ENCODE results near the gene UBXN1. TPM values are rescaled to one million over a fixed set of nuclear protein-coding genes. Genes with fewer than 3 reads are reported as not detected.

UBXN1 gene
- total RNA-seq, 1 experiment from 2014 or later: 94.2 TPM

DNA sequence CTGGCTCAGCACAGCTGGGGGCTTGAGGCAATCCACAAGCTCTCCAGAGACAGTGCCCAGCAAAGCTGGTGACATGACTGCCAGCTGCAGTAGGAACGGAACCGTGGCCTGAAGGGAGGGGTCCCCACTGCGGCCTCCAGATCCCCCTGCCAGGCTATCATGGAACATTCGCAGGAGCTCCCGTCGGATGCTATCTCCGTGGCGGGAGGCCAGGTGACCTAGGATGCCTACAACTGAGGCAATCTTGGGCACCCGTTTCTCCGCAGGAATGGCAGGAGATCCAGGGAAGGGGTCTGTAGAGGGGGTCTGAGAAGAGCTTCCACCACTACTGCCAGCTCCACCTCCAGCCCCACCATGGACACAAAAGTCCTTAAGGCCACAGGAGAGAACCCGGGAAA is 29.9 kb downstream of the UBXN1 start:
- no peak for TF ChIP-seq POLR2AphosphoS5 (IDR thresholded peaks at IDR 0.05; ENCODE audit: low read depth, low read length)
- no peak for TF ChIP-seq SIN3A (IDR thresholded peaks at IDR 0.05; ENCODE audit: low read depth)
- no peak for TF ChIP-seq EZH2phosphoT487 (IDR thresholded peaks at IDR 0.05; ENCODE audit: borderline replicate concordance)
- no peak for TF ChIP-seq CBX3 (IDR thresholded peaks at IDR 0.05; ENCODE audit: low read depth)
- TF ChIP-seq CEBPB (IDR thresholded peaks at IDR 0.05; ENCODE audit: low read depth): no peak
- no TSS peak for BruUV-seq (replicated peaks)
- ChIA-PET POLR2A (interaction anchor here (14.1 kb wide), 1 partner anchor 17 kb away, joined by 195 read pairs; the partner anchor contains the start of genes C11orf98 and CSKMT), CTCF (no interaction called here), RAD21 (ENCODE audit: low non-redundant PET in 1 of 2, low total read pairs in 2 of 2, uncharacterized antibody in 2 of 2, unreplicated experiment in 2 of 2) (no interaction called here)
- ATAC-seq (no peak), DNase-seq (ENCODE audit: low read depth, low spot score) (no peak)
- H3K4me1 ChIP-seq (ENCODE audit: control insufficient read depth in 1 of 2, insufficient read depth in 2 of 2, low read length in 2 of 2): peaks cover 12 to 35% of the 10 kb centered on the region in 2 experiments
- H3K9ac ChIP-seq (ENCODE audit: low read length): no peak overlapping the region
- H3K79me2 ChIP-seq (ENCODE audit: insufficient read depth, low read length): peaks cover 57% of the 10 kb centered on the region
- intact Hi-C loops (cut with micrococcal nuclease): loop anchor here (5.0 kb wide), 1 partner anchor 37 kb away; the partner anchor contains the start of genes EML3 and ROM1
- H4K20me1 ChIP-seq (ENCODE audit: insufficient read depth): no peaks in the 10 kb centered on the region
- H2AFZ ChIP-seq (ENCODE audit: low read depth, low read length, poor library complexity, severe bottlenecking): no peak overlapping the region
- H3K27ac ChIP-seq (ENCODE audit: low read depth, low read length): no peak overlapping the region
- H3K36me3 ChIP-seq (ENCODE audit: control insufficient read depth in 1 of 2, insufficient read depth in 2 of 2, low read length in 2 of 2): peaks cover 8 to 15% of the 10 kb centered on the region in 2 experiments; a peak in 3 of 4 replicates
- H3K4me3 ChIP-seq (replicated peaks in 1 of 2; ENCODE audit: low read depth in 1 of 2, low read length in 2 of 2): no peak overlapping the region
- no peak overlapping the region for H3K4me2 ChIP-seq (ENCODE audit: low read length)
- H3K9me2 ChIP-seq (ENCODE audit: insufficient read depth): no peaks in the 10 kb centered on the region
- no peaks in the 10 kb centered on the region for H3K9me3 ChIP-seq (ENCODE audit: control insufficient read depth in 1 of 2, insufficient read depth in 1 of 2, low read depth in 1 of 2, low read length in 2 of 2)
- H3K27me3 ChIP-seq (ENCODE audit: insufficient read depth, low read length): no peaks in the 10 kb centered on the region

DNA sequence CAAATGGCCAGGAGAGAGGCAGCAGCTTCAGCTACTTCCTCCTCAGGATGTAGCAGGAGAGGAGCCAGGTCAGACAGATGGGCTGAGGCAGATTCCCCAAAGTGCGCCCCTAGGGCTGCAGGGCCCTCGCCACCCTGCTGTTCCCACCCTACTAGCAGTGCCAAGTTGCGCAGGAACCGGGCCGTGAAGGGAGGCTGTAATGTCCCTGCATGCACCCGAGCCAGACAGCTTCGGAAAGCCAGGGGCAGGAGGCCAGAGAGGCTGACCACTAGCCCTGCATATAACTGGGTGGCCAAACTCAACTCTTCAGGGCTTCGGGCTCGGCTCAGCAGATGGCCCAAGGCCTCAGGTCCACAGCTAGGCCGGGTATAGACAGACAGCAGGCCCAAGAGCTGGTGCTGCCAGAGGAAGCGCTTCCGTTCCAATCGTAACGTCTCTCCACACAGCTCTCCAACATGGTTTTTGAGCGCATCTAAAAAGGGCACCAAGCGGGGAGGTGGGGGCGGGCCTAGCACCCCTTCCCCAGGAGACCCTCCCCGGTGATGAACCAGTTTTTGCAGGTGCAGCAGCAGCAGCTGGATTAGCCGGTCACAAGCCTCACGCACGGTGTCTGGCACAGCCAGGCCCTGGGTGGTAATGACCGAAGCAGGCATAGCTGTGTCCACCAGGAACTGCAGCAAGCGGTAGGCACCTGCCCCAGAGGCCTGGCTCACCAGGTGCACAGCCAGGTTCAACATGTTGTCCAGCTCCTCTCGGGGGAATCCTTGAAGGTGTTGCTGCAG is 30.5 kb downstream of the UBXN1 start:
- no peak for DNase-seq (ENCODE audit: low read depth, low spot score)
- H3K27ac ChIP-seq (ENCODE audit: low read depth, low read length): no peak overlapping the region; the same call in 1 of the 2 replicates
- ChIA-PET CTCF (interaction anchor here (1.6 kb wide), 1 partner anchor 224 kb away, joined by 4 read pairs; no protein-coding TSS in a partner anchor), POLR2A (interaction anchor here (0.8 to 14.1 kb wide), 2 partner anchors 17 to 193 kb away, joined by 3 to 195 read pairs; partner anchors contain the start of genes C11orf98 and CSKMT), RAD21 (ENCODE audit: low non-redundant PET in 1 of 2, low total read pairs in 2 of 2, uncharacterized antibody in 2 of 2, unreplicated experiment in 2 of 2) (no interaction called here)
- no TSS peak for BruUV-seq (replicated peaks)
- H3K79me2 ChIP-seq (ENCODE audit: insufficient read depth, low read length): peaks cover 63% of the 10 kb centered on the region
- no peak overlapping the region for H3K9ac ChIP-seq (ENCODE audit: low read length)
- no peak overlapping the region for H2AFZ ChIP-seq (ENCODE audit: low read depth, low read length, poor library complexity, severe bottlenecking)
- peaks cover 12 to 30% of the 10 kb centered on the region in 2 experiments for H3K4me1 ChIP-seq (ENCODE audit: control insufficient read depth in 1 of 2, insufficient read depth in 2 of 2, low read length in 2 of 2)
- no peaks in the 10 kb centered on the region for H3K9me2 ChIP-seq (ENCODE audit: insufficient read depth)
- no peak overlapping the region for H3K4me2 ChIP-seq (ENCODE audit: low read length)
- intact Hi-C loops (cut with micrococcal nuclease): loop anchor here (5.0 kb wide), 1 partner anchor 36 kb away; the partner anchor contains the start of genes EML3 and ROM1
- no peak overlapping the region for H3K4me3 ChIP-seq (replicated peaks in 1 of 2; ENCODE audit: low read depth in 1 of 2, low read length in 2 of 2)
- H3K27me3 ChIP-seq (ENCODE audit: insufficient read depth, low read length): no peaks in the 10 kb centered on the region
- ATAC-seq: no peak
- peaks cover 10 to 16% of the 10 kb centered on the region in 2 experiments; a peak in 3 of 4 replicates for H3K36me3 ChIP-seq (ENCODE audit: control insufficient read depth in 1 of 2, insufficient read depth in 2 of 2, low read length in 2 of 2)
- no peaks in the 10 kb centered on the region for H4K20me1 ChIP-seq (ENCODE audit: insufficient read depth)
- H3K9me3 ChIP-seq (ENCODE audit: control insufficient read depth in 1 of 2, insufficient read depth in 1 of 2, low read depth in 1 of 2, low read length in 2 of 2): no peaks in the 10 kb centered on the region
- no peak for TF ChIP-seq SP1 (IDR thresholded peaks at IDR 0.05; ENCODE audit: low read depth)
- TF ChIP-seq, protein P1, sequence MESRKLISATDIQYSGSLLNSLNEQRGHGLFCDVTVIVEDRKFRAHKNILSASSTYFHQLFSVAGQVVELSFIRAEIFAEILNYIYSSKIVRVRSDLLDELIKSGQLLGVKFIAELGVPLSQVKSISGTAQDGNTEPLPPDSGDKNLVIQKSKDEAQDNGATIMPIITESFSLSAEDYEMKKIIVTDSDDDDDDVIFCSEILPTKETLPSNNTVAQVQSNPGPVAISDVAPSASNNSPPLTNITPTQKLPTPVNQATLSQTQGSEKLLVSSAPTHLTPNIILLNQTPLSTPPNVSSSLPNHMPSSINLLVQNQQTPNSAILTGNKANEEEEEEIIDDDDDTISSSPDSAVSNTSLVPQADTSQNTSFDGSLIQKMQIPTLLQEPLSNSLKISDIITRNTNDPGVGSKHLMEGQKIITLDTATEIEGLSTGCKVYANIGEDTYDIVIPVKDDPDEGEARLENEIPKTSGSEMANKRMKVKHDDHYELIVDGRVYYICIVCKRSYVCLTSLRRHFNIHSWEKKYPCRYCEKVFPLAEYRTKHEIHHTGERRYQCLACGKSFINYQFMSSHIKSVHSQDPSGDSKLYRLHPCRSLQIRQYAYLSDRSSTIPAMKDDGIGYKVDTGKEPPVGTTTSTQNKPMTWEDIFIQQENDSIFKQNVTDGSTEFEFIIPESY (IDR thresholded peaks at IDR 0.05; ENCODE audit: extremely low read depth, insufficient replicate concordance, low read length): no peak
- no peak for TF ChIP-seq TCF7L2 (IDR thresholded peaks at IDR 0.05; ENCODE audit: borderline replicate concordance, extremely low read depth, insufficient read depth, insufficient read length)
- no peak for TF ChIP-seq RAD21 (IDR thresholded peaks at IDR 0.05; ENCODE audit: low read depth)
- TF ChIP-seq, protein P2, sequence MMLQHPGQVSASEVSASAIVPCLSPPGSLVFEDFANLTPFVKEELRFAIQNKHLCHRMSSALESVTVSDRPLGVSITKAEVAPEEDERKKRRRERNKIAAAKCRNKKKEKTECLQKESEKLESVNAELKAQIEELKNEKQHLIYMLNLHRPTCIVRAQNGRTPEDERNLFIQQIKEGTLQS (IDR thresholded peaks at IDR 0.05): no peak
- TF ChIP-seq ELF1 (IDR thresholded peaks at IDR 0.05; ENCODE audit: borderline replicate concordance, low read depth): no peak
- TF ChIP-seq, protein P3, sequence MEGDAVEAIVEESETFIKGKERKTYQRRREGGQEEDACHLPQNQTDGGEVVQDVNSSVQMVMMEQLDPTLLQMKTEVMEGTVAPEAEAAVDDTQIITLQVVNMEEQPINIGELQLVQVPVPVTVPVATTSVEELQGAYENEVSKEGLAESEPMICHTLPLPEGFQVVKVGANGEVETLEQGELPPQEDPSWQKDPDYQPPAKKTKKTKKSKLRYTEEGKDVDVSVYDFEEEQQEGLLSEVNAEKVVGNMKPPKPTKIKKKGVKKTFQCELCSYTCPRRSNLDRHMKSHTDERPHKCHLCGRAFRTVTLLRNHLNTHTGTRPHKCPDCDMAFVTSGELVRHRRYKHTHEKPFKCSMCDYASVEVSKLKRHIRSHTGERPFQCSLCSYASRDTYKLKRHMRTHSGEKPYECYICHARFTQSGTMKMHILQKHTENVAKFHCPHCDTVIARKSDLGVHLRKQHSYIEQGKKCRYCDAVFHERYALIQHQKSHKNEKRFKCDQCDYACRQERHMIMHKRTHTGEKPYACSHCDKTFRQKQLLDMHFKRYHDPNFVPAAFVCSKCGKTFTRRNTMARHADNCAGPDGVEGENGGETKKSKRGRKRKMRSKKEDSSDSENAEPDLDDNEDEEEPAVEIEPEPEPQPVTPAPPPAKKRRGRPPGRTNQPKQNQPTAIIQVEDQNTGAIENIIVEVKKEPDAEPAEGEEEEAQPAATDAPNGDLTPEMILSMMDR (IDR thresholded peaks at IDR 0.05 in 2 of 3, conservative IDR thresholded peaks at IDR 0.05 in 1 of 3; ENCODE audit: borderline replicate concordance in 1 of 3, insufficient read depth in 1 of 3, low read depth in 2 of 3, low read length in 2 of 3): no peak
- TF ChIP-seq ZFX (IDR thresholded peaks at IDR 0.05): no peak
- no peak for TF ChIP-seq CBX3 (IDR thresholded peaks at IDR 0.05; ENCODE audit: low read depth)
- TF ChIP-seq FOSL1 (IDR thresholded peaks at IDR 0.05; ENCODE audit: low read depth): no peak
- TF ChIP-seq SRF (IDR thresholded peaks at IDR 0.05; ENCODE audit: low read depth): no peak

Measured in HCT116 (cell line).